ENCODE data around the gene NRARP.

DNA sequence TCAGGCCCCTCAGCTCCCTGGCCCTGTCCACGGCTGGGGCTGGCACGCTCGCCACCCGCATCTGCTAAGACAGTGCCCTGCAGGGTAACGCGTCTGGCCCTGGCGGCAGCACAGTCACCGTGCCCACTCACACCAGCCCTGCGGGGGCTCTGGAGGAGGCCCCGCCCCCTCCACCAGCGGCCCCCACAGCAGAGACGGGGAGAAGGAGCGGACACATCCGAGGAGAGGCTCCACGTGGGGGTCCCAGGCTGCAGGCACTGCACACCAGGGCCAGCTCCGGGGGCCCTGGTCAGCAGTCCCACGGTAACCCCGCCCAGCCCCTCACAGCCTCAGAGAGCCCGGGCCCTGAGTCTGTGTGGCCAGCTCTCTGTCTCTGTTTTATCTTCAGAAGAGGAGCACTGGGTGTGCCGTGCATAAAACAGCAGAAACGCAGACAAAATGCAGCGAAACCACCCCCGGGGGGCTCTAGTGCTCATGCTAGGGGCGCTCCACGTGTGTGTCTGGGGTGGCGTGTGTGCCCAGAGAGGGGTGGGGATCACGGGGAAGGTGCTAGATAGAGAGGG, 47.5 kb upstream of the NRARP start:
- TF ChIP-seq, protein P1, sequence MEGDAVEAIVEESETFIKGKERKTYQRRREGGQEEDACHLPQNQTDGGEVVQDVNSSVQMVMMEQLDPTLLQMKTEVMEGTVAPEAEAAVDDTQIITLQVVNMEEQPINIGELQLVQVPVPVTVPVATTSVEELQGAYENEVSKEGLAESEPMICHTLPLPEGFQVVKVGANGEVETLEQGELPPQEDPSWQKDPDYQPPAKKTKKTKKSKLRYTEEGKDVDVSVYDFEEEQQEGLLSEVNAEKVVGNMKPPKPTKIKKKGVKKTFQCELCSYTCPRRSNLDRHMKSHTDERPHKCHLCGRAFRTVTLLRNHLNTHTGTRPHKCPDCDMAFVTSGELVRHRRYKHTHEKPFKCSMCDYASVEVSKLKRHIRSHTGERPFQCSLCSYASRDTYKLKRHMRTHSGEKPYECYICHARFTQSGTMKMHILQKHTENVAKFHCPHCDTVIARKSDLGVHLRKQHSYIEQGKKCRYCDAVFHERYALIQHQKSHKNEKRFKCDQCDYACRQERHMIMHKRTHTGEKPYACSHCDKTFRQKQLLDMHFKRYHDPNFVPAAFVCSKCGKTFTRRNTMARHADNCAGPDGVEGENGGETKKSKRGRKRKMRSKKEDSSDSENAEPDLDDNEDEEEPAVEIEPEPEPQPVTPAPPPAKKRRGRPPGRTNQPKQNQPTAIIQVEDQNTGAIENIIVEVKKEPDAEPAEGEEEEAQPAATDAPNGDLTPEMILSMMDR (IDR thresholded peaks at IDR 0.05), result no peak
- no peak for TF ChIP-seq EZH2 (IDR thresholded peaks at IDR 0.05; ENCODE audit: borderline replicate concordance, insufficient read depth, low read depth, low read length, poor library complexity, severe bottlenecking)
